Pancreas (tissue), 10 donors: ENCODE measurements around the gene TRAPPC3. TPM values are rescaled to one million over a fixed set of nuclear protein-coding genes. Genes with fewer than 3 reads are reported as not detected.
A peak's percentile ranks its signal among the peaks of the same experiment; 100 is the strongest.

Experiments
- ATAC-seq, 4 donors: fragments of 200-7000 bp; cut with Tn5 transposase; one replicate each; pipeline versions ENCODE4 v1.8.0 to v1.9.1; 2020; ENCODE audit warnings: mild to moderate bottlenecking in 4 of 4, moderate library complexity in 4 of 4
- DNase-seq, 6 donors: peaks; one replicate each; pipeline ENCODE4 v3.0.0-alpha.2; 2020
- FAIRE-seq: peaks from 2 replicates; lab custom pipeline; 2012; peaks lifted over from hg19 to GRCh38; lab: Jason Lieb, UNC
- H3K27ac ChIP-seq, 4 donors: fragments of 200-600 bp; sonication (generic); 1 replicate in 3 of 4; 2 replicates in 1 of 4; pipeline versions ENCODE4 v1.5.0 to v1.8.0; 2020
- H3K27me3 ChIP-seq, 4 donors: fragments of 200-600 bp; one replicate each; pipeline ENCODE4 v1.8.0; 2021
- H3K36me3 ChIP-seq, 3 donors: fragments of 200-600 bp; sonication (generic) in 1 of 3; one replicate each; pipeline versions ENCODE4 v1.5.0 to v1.8.0; 2020 to 2021
- H3K4me1 ChIP-seq, 3 donors: fragments of 200-600 bp; one replicate each; pipeline ENCODE4 v1.8.0; 2021
- H3K4me3 ChIP-seq, 4 donors: fragments of 200-600 bp; sonication (generic) in 2 of 4; one replicate each; pipeline versions ENCODE4 v1.5.0 to v1.8.0; 2020 to 2021
- H3K9me3 ChIP-seq, 4 donors: fragments of 200-600 bp; one replicate each; pipeline ENCODE4 v1.8.0; 2021
- WGBS, 2 donors: extraction: QIAGEN DNeasy Blood & Tissue Kit; methylation state at CpG; one replicate each; pipeline ENCODE4 v1.1.7; 2013; 5-methylcytosine and 5-hydroxymethylcytosine counted together
- intact Hi-C, 3 donors: fragments of 100-400 bp; cut with DNase I; formaldehyde crosslinking; loops; one replicate each; pipeline versions ENCODE4 v1.11.1 to v1.14.2; 2022
- polyA plus RNA-seq, 2 donors: library from polyadenylated mRNA; stranded (reverse); fragments of 200-250 nt; gene quantifications; one replicate each; pipeline ENCODE4 v1.2.3, GENCODE V29; 2013
- total RNA-seq, 6 donors: library from RNA; stranded (reverse); fragmentation: NEBNext Ultra II Directional in 4 of 6; extraction: Animal tissue kit (Norgen Biotek cat#: 25700) in 4 of 6; gene quantifications; one replicate each; pipeline versions ENCODE4 v1.2.1 to v1.2.4, GENCODE V29; 2021 to 2023
- TF ChIP-seq, protein P1 (sequence below), 4 donors: fragments of 200-600 bp; sonication (generic) in 3 of 4; IDR thresholded peaks; one replicate each; pipeline versions ENCODE4 v1.5.0 to v1.8.0; 2021; ENCODE audit warnings: antibody characterized with exemption in 4 of 4
- donor health status: healthy with polysubstance abuse.
- donor health status: DM: no; HTN: no; CAD: no; lungs with moderate emphysema.
- donor health status: DM: no; HTN: no; CAD: no.
- donor health status: control.
- donor health status: control.
- donor health status: Bipolar disorder and iron deficiency.
- donor health status: DM: yes; HTN: yes; CAD: no.
- donor health status: DM: no; HTN: no; CAD: no.
- donor health status: DM: no; HTN: no; CAD: no.
- donor health status: DM: yes; HTN: yes; CAD: no.

The TRAPPC3 gene
- total and polyA plus RNA-seq, 8 donors = 21.8 to 41.5 (median 27.0) TPM

DNA sequence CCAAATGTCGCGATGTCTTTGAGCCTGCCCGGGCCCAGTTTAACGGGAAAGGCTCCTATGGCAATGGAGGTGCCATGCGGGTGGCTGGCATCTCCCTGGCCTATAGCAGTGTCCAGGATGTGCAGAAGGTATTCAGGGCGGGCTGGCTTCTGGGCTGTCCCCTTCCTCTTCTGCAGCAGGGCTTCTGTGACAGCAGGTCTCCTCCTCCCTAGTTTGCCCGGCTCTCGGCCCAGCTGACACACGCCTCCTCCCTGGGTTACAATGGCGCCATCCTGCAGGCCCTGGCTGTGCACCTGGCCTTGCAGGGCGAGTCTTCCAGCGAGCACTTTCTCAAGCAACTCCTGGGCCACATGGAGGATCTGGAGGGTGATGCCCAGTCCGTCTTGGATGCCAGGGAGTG lies 57.6 kb downstream of the TRAPPC3 start:
- peak in 3 of 6 donors; percentile 13 to 42 (median 32) for DNase-seq
- H3K27me3 ChIP-seq = no peaks in the 10 kb centered on the region
- TF ChIP-seq, protein P1, sequence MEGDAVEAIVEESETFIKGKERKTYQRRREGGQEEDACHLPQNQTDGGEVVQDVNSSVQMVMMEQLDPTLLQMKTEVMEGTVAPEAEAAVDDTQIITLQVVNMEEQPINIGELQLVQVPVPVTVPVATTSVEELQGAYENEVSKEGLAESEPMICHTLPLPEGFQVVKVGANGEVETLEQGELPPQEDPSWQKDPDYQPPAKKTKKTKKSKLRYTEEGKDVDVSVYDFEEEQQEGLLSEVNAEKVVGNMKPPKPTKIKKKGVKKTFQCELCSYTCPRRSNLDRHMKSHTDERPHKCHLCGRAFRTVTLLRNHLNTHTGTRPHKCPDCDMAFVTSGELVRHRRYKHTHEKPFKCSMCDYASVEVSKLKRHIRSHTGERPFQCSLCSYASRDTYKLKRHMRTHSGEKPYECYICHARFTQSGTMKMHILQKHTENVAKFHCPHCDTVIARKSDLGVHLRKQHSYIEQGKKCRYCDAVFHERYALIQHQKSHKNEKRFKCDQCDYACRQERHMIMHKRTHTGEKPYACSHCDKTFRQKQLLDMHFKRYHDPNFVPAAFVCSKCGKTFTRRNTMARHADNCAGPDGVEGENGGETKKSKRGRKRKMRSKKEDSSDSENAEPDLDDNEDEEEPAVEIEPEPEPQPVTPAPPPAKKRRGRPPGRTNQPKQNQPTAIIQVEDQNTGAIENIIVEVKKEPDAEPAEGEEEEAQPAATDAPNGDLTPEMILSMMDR (IDR thresholded peaks at IDR 0.05) = no peak
- no peak overlapping the region for H3K27ac ChIP-seq
- no peak overlapping the region for H3K4me3 ChIP-seq
- H3K4me1 ChIP-seq = peaks cover 0 to 9% (median 5%) of the 10 kb centered on the region in 3 donors
- no peak for FAIRE-seq
- WGBS, 2 donors = 90 to 93% methylated on average over 13 of the region's 13 CpGs
- intact Hi-C loops = loop anchor here in 2 of 3 donors (10.0 kb wide), 4 partner anchors 93 to 333 kb away; no protein-coding TSS in a partner anchor
- peaks cover 0 to 13% (median 6%) of the 10 kb centered on the region in 3 donors for H3K36me3 ChIP-seq
- no peak for ATAC-seq
- H3K9me3 ChIP-seq = no peaks in the 10 kb centered on the region

DNA sequence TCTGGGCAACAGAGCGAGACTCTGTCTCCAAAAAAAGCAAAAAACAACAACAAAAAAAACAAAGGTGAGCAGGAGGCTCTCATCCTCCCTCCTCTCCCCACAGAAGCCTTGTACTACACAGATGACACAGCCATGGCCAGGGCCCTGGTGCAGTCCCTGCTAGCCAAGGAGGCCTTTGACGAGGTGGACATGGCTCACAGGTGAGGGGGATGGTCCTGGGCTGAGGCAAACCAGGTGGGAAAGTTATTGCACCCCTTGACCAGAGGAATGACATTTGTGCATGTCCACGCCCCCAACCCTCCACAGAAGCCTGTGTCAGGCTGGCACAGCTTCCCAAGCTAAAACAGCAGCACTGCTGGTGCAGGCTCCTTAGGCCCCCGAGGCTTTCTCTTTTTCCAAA lies 58.1 kb downstream of the TRAPPC3 start:
- TF ChIP-seq, protein P1 (IDR thresholded peaks at IDR 0.05) = no peak
- DNase-seq = peak in 2 of 6 donors; percentile 12 to 33
- Histone ChIP-seq H3K27me3 (no peaks in the 10 kb centered on the region), H3K9me3 (no peaks in the 10 kb centered on the region), H3K4me1 (peaks cover 0 to 9% (median 5%) of the 10 kb centered on the region in 3 donors), H3K4me3 (no peak overlapping the region), H3K27ac (no peak overlapping the region), H3K36me3 (peaks cover 0 to 13% (median 6%) of the 10 kb centered on the region in 3 donors)
- intact Hi-C loops = loop anchor here in 2 of 3 donors (10.0 kb wide), 4 partner anchors 94 to 334 kb away; no protein-coding TSS in a partner anchor
- ATAC-seq = no peak
- 89 to 95% methylated on average over 4 of the region's 4 CpGs for WGBS, 2 donors
- FAIRE-seq = no peak

GRCh38 chr1:36089393-36090121 lies 59.7 kb downstream of the TRAPPC3 start:
- FAIRE-seq (no peak), DNase-seq (peak in 3 of 6 donors; percentile 19 to 47 (median 28)), ATAC-seq (peak in 3 of 4 donors; percentile 0 to 9 (median 6))
- peaks cover 0 to 13% (median 6%) of the 10 kb centered on the region in 3 donors for H3K36me3 ChIP-seq
- H3K27me3 ChIP-seq = no peaks in the 10 kb centered on the region
- no peaks in the 10 kb centered on the region for H3K9me3 ChIP-seq
- peak overlapping the region in 2 of 4 donors; percentile 86 for H3K27ac ChIP-seq
- TF ChIP-seq, protein P1 (IDR thresholded peaks at IDR 0.05) = no peak
- H3K4me1 ChIP-seq = peaks cover 0 to 9% (median 5%) of the 10 kb centered on the region in 3 donors
- 4 to 6% methylated on average over 32 of the region's 32 CpGs for WGBS, 2 donors
- intact Hi-C loops = loop anchor here in 2 of 3 donors (10.0 kb wide), 4 partner anchors 95 to 335 kb away; no protein-coding TSS in a partner anchor
- peak overlapping the region; percentile 94 to 98 (median 96) for H3K4me3 ChIP-seq

DNA sequence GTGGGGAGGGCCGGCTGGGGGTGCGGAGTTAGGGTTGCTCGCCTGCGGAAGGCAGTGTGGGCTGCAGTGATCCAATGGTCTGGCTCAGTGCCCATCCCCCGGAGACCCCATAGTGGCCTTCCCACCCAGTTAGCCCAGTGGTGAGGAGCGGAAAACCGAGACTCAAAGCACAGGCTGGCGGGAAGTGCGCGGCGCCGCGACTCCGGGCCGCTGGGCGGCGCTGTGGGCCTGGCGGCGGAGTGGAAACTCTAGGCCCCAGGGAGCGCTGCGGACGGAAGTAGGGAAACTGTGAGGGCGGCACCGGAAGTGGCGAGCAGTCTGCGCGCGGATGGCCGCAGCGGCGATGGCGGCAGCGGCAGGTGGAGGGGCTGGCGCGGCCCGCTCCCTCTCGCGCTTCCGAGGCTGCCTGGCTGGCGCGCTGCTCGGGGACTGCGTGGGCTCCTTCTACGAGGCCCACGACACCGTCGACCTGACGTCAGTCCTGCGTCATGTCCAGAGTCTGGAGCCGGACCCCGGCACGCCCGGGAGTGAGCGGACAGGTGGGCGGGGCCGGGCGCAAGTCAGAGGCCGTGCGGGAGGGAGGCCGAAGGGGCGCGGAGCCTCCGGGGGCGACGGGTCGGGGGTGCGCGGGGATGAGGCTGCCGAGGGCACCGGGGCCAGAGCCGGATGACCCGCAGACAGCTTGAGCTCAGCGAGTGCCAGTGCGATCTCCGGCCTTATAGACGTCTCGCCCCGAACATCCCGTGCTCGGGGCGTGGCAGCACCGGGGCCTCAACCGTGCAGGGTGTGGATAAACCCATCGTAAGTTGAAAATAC lies 60.5 kb downstream of the TRAPPC3 start, which contains the start of gene ADPRS:
Gene ADPRS, plus strand, starts transcription at position 316 of the 816 bp plus-strand sequence. Its CDS starts 13 bp downstream, at position 329.
- TF ChIP-seq, protein P1 (IDR thresholded peaks at IDR 0.05) = peak; percentile 97 to 99 (median 99)
- peak; percentile 87 to 92 (median 90) for ATAC-seq
- intact Hi-C loops = no loop called here
- peak within 1 kb of the TSS; percentile 73 to 86 (median 83) for H3K27ac ChIP-seq
- peaks cover 0 to 9% (median 5%) of the 10 kb centered on the region in 3 donors for H3K4me1 ChIP-seq
- FAIRE-seq = no peak
- no peaks in the 10 kb centered on the region for H3K27me3 ChIP-seq
- H3K36me3 ChIP-seq = peaks cover 0 to 10% (median 6%) of the 10 kb centered on the region in 3 donors
- H3K4me3 ChIP-seq = peak within 1 kb of the TSS; percentile 94 to 98 (median 96)
- 1% methylated on average over 77 to 84 of the region's 84 CpGs for WGBS, 2 donors
- peak; percentile 84 to 96 (median 90) for DNase-seq
- H3K9me3 ChIP-seq = no peaks in the 10 kb centered on the region
